ENCODE data around the gene HBQ1. TPM values are rescaled to one million over a fixed set of nuclear protein-coding genes. Genes with fewer than 3 reads are reported as not detected.

HBQ1 gene
- total and polyA plus RNA-seq, 2 donors = 0.30 to 1.9 TPM

GRCh38 chr16:177981-178667 is 2.1 kb upstream of the HBQ1 start:
- 78% methylated on average over 11 of the region's 11 CpGs for WGBS
- no peak overlapping the region for H3K27ac ChIP-seq (ENCODE audit: low read depth in 1 of 2, low read length in 1 of 2)
- H3K36me3 ChIP-seq (ENCODE audit: control insufficient read depth in 2 of 2, insufficient read depth in 2 of 2, low read length in 1 of 2) = no peaks in the 10 kb centered on the region
- peaks cover 50 to 72% of the 10 kb centered on the region in 2 donors for H3K27me3 ChIP-seq (ENCODE audit: control insufficient read depth in 2 of 2, insufficient read depth in 1 of 2, low read length in 1 of 2)
- H3K4me1 ChIP-seq (ENCODE audit: control insufficient read depth in 2 of 2, insufficient read depth in 2 of 2, low read length in 2 of 2) = peaks cover 11 to 13% of the 10 kb centered on the region in 2 donors
- H3K9me3 ChIP-seq (ENCODE audit: control insufficient read depth in 2 of 2, insufficient read depth in 1 of 2, low read length in 1 of 2) = peaks cover 0 to 7% of the 10 kb centered on the region in 2 donors
- H3K4me3 ChIP-seq (ENCODE audit: low read length in 2 of 2) = no peak overlapping the region
- no peak for DNase-seq (ENCODE audit: low read depth in 6 of 9, low spot score in 9 of 9)

GRCh38 chr16:178668-179015 is 1.6 kb upstream of the HBQ1 start:
- WGBS = 88% methylated on average over 11 of the region's 11 CpGs
- no peak overlapping the region for H3K4me3 ChIP-seq (ENCODE audit: low read length in 2 of 2)
- no peak overlapping the region for H3K27ac ChIP-seq (ENCODE audit: low read depth in 1 of 2, low read length in 1 of 2)
- no peaks in the 10 kb centered on the region for H3K36me3 ChIP-seq (ENCODE audit: control insufficient read depth in 2 of 2, insufficient read depth in 2 of 2, low read length in 1 of 2)
- H3K4me1 ChIP-seq (ENCODE audit: control insufficient read depth in 2 of 2, insufficient read depth in 2 of 2, low read length in 2 of 2) = peaks cover 11 to 13% of the 10 kb centered on the region in 2 donors
- DNase-seq (ENCODE audit: low read depth in 6 of 9, low spot score in 9 of 9) = no peak
- peaks cover 50 to 68% of the 10 kb centered on the region in 2 donors for H3K27me3 ChIP-seq (ENCODE audit: control insufficient read depth in 2 of 2, insufficient read depth in 1 of 2, low read length in 1 of 2)
- peaks cover 0 to 7% of the 10 kb centered on the region in 2 donors for H3K9me3 ChIP-seq (ENCODE audit: control insufficient read depth in 2 of 2, insufficient read depth in 1 of 2, low read length in 1 of 2)

GRCh38 chr16:179211-180092 is 807 bp upstream of the HBQ1 start:
- peaks cover 3 to 4% of the 10 kb centered on the region in 2 donors for H3K36me3 ChIP-seq (ENCODE audit: control insufficient read depth in 2 of 2, insufficient read depth in 2 of 2, low read length in 1 of 2)
- peaks cover 49 to 64% of the 10 kb centered on the region in 2 donors for H3K27me3 ChIP-seq (ENCODE audit: control insufficient read depth in 2 of 2, insufficient read depth in 1 of 2, low read length in 1 of 2)
- no peak for DNase-seq (ENCODE audit: low read depth in 6 of 9, low spot score in 9 of 9)
- peaks cover 0 to 7% of the 10 kb centered on the region in 2 donors for H3K9me3 ChIP-seq (ENCODE audit: control insufficient read depth in 2 of 2, insufficient read depth in 1 of 2, low read length in 1 of 2)
- 81% methylated on average over 17 of the region's 17 CpGs for WGBS
- H3K4me1 ChIP-seq (ENCODE audit: control insufficient read depth in 2 of 2, insufficient read depth in 2 of 2, low read length in 2 of 2) = peaks cover 11 to 13% of the 10 kb centered on the region in 2 donors
- H3K27ac ChIP-seq (ENCODE audit: low read depth in 1 of 2, low read length in 1 of 2) = no peak overlapping the region
- H3K4me3 ChIP-seq (ENCODE audit: low read length in 2 of 2) = no peak overlapping the region

- H3K36me3 ChIP-seq (ENCODE audit: control insufficient read depth in 2 of 2, insufficient read depth in 2 of 2, low read length in 1 of 2) = peaks cover 13% of the 10 kb centered on the region in 2 donors
- peaks cover 0 to 7% of the 10 kb centered on the region in 2 donors for H3K9me3 ChIP-seq (ENCODE audit: control insufficient read depth in 2 of 2, insufficient read depth in 1 of 2, low read length in 1 of 2)
- peaks cover 11 to 13% of the 10 kb centered on the region in 2 donors for H3K4me1 ChIP-seq (ENCODE audit: control insufficient read depth in 2 of 2, insufficient read depth in 2 of 2, low read length in 2 of 2)
- peaks cover 38 to 51% of the 10 kb centered on the region in 2 donors for H3K27me3 ChIP-seq (ENCODE audit: control insufficient read depth in 2 of 2, insufficient read depth in 1 of 2, low read length in 1 of 2)
- peak overlapping the region in 1 of 2 donors; percentile 34 for H3K4me3 ChIP-seq (ENCODE audit: low read length in 2 of 2)
- DNase-seq (ENCODE audit: low read depth in 6 of 9, low spot score in 9 of 9) = peak; percentile 29 to 84 (median 59)
- WGBS = 3% methylated on average over 89 of the region's 89 CpGs
- H3K27ac ChIP-seq (ENCODE audit: low read depth in 1 of 2, low read length in 1 of 2) = no peak overlapping the region
These were observed 664 bp downstream of the HBQ1 start for GRCh38 chr16:180681-181564.

DNA sequence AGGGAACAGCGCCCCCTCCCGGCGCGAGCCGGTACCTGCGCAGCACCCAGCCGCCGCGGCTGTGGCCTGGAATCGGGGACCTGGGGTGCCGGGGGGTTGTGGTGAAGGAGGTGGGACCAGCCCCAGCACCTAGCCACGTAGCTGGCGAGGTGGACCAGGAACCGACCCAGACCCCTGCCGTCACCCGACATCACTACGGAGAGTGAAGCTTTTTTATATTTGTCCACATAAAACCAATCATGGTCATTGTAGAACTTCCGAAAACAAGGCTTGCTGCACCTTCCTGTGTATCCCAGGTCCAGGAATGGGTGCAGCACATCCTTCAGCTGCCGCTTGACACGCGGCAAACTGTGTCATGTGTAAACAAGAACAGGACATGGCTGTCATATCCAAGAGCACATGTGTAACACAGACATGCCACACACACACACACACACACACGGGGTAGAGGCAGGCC is 1.3 kb downstream of the HBQ1 start:
- Histone ChIP-seq H3K9me3 (ENCODE audit: control insufficient read depth in 2 of 2, insufficient read depth in 1 of 2, low read length in 1 of 2) (peaks cover 0 to 7% of the 10 kb centered on the region in 2 donors), H3K27ac (ENCODE audit: low read depth in 1 of 2, low read length in 1 of 2) (no peak overlapping the region), H3K36me3 (ENCODE audit: control insufficient read depth in 2 of 2, insufficient read depth in 2 of 2, low read length in 1 of 2) (peaks cover 13% of the 10 kb centered on the region in 2 donors), H3K4me1 (ENCODE audit: control insufficient read depth in 2 of 2, insufficient read depth in 2 of 2, low read length in 2 of 2) (peaks cover 11 to 13% of the 10 kb centered on the region in 2 donors), H3K4me3 (ENCODE audit: low read length in 2 of 2) (no peak overlapping the region), H3K27me3 (ENCODE audit: control insufficient read depth in 2 of 2, insufficient read depth in 1 of 2, low read length in 1 of 2) (peaks cover 38 to 48% of the 10 kb centered on the region in 2 donors)
- WGBS = 14% methylated on average over 22 of the region's 22 CpGs
- peak in 1 of 9 donors; percentile 19 for DNase-seq (ENCODE audit: low read depth in 6 of 9, low spot score in 9 of 9)

- Histone ChIP-seq H3K4me3 (ENCODE audit: low read length in 2 of 2) (no peak overlapping the region), H3K27me3 (ENCODE audit: control insufficient read depth in 2 of 2, insufficient read depth in 1 of 2, low read length in 1 of 2) (peaks cover 30 to 36% of the 10 kb centered on the region in 2 donors), H3K4me1 (ENCODE audit: control insufficient read depth in 2 of 2, insufficient read depth in 2 of 2, low read length in 2 of 2) (peaks cover 11 to 13% of the 10 kb centered on the region in 2 donors), H3K9me3 (ENCODE audit: control insufficient read depth in 2 of 2, insufficient read depth in 1 of 2, low read length in 1 of 2) (peaks cover 0 to 7% of the 10 kb centered on the region in 2 donors), H3K36me3 (ENCODE audit: control insufficient read depth in 2 of 2, insufficient read depth in 2 of 2, low read length in 1 of 2) (peaks cover 22 to 23% of the 10 kb centered on the region in 2 donors), H3K27ac (ENCODE audit: low read depth in 1 of 2, low read length in 1 of 2) (no peak overlapping the region)
- DNase-seq (ENCODE audit: low read depth in 6 of 9, low spot score in 9 of 9) = no peak
- 94% methylated on average over 7 of the region's 7 CpGs for WGBS
These were observed 2.7 kb downstream of the HBQ1 start for GRCh38 chr16:183005-183404.

DNA sequence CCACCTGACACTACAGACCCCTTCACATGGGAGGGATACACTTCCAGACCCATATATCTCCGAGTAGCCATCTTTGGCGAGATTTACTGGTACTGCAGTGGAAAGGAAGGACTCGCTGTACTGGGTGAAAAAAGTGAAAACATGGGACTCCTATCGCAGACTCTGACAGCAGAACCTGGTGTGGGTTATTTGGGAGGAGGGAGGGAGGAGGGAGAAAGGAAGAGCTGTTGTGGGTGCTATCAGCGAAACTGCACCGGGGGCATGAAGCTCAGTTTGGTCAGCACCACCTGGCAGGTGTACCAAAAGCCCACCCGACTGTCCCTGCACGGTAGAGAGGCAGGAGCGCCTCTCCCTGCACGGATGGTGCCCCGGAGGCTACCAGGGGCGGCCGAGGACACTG is 5.0 kb downstream of the HBQ1 start:
- no peak for DNase-seq (ENCODE audit: low read depth in 6 of 9, low spot score in 9 of 9)
- WGBS = 97% methylated on average over 13 of the region's 13 CpGs
- Histone ChIP-seq H3K4me3 (ENCODE audit: low read length in 2 of 2) (no peak overlapping the region), H3K27ac (ENCODE audit: low read depth in 1 of 2, low read length in 1 of 2) (no peak overlapping the region), H3K4me1 (ENCODE audit: control insufficient read depth in 2 of 2, insufficient read depth in 2 of 2, low read length in 2 of 2) (peaks cover 11 to 16% of the 10 kb centered on the region in 2 donors), H3K9me3 (ENCODE audit: control insufficient read depth in 2 of 2, insufficient read depth in 1 of 2, low read length in 1 of 2) (peaks cover 0 to 7% of the 10 kb centered on the region in 2 donors), H3K27me3 (ENCODE audit: control insufficient read depth in 2 of 2, insufficient read depth in 1 of 2, low read length in 1 of 2) (peaks cover 11 to 14% of the 10 kb centered on the region in 2 donors), H3K36me3 (ENCODE audit: control insufficient read depth in 2 of 2, insufficient read depth in 2 of 2, low read length in 1 of 2) (peaks cover 41% of the 10 kb centered on the region in 2 donors)

- H3K36me3 ChIP-seq (ENCODE audit: control insufficient read depth in 2 of 2, insufficient read depth in 2 of 2, low read length in 1 of 2) = peaks cover 45 to 46% of the 10 kb centered on the region in 2 donors
- H3K27me3 ChIP-seq (ENCODE audit: control insufficient read depth in 2 of 2, insufficient read depth in 1 of 2, low read length in 1 of 2) = peaks cover 6 to 10% of the 10 kb centered on the region in 2 donors
- no peak for DNase-seq (ENCODE audit: low read depth in 6 of 9, low spot score in 9 of 9)
- peaks cover 0 to 5% of the 10 kb centered on the region in 2 donors for H3K9me3 ChIP-seq (ENCODE audit: control insufficient read depth in 2 of 2, insufficient read depth in 1 of 2, low read length in 1 of 2)
- H3K4me3 ChIP-seq (ENCODE audit: low read length in 2 of 2) = no peak overlapping the region
- no peak overlapping the region for H3K27ac ChIP-seq (ENCODE audit: low read depth in 1 of 2, low read length in 1 of 2)
- H3K4me1 ChIP-seq (ENCODE audit: control insufficient read depth in 2 of 2, insufficient read depth in 2 of 2, low read length in 2 of 2) = peaks cover 6 to 13% of the 10 kb centered on the region in 2 donors
- 96% methylated on average over 11 of the region's 11 CpGs for WGBS
These were observed 5.4 kb downstream of the HBQ1 start for GRCh38 chr16:185691-186090.

Measured in thymus (tissue), 11 donors.